Common myeloid progenitor, CD34-positive (primary cell): Measurements from ENCODE around the gene RGS14.

Source experiments
- CTCF ChIA-PET: fragments of 350-600 bp; sonication (Branson Sonifier 250); formaldehyde crosslinking; loops from one replicate; lab custom pipeline; 2021; ENCODE audit warnings: antibody characterized with exemption; lab: Charles Lee
- POLR2A ChIA-PET: fragments of 350-600 bp; sonication (Branson Sonifier 250); formaldehyde crosslinking; loops from one replicate; lab custom pipeline; 2021; ENCODE audit warnings: antibody characterized with exemption; lab: Charles Lee
- DNase-seq, 3 donors: peaks; one replicate each; pipeline versions ENCODE4 v3.0.0 to v3.0.0-alpha.2; 2013
- H3K27ac ChIP-seq, 2 experiments: 1 replicate in 1 of 2; 2 replicates in 1 of 2; pipeline ENCODE4 v1.7.0; 2013; ENCODE audit warnings: inconsistent platforms in 2 of 2, low read length in 2 of 2, mild to moderate bottlenecking in 2 of 2, low read depth in 1 of 2, moderate library complexity in 1 of 2; ENCODE audit not compliant: severe bottlenecking in 2 of 2, insufficient read depth in 1 of 2, poor library complexity in 1 of 2
- H3K27me3 ChIP-seq, 5 experiments: replicated peaks in 2 of 5; 1 replicate in 3 of 5; 2 replicates in 2 of 5; pipeline versions ENCODE4 v1.6.1 to v1.7.0; 2013; ENCODE audit warnings: low read length in 4 of 5, mild to moderate bottlenecking in 2 of 5, moderate library complexity in 2 of 5, inconsistent platforms in 1 of 5; ENCODE audit not compliant: insufficient read depth in 5 of 5, control insufficient read depth in 4 of 5
- H3K36me3 ChIP-seq, 4 experiments: 1 replicate in 2 of 4; 2 replicates in 2 of 4; pipeline versions ENCODE4 v1.6.1 to v1.7.0; 2013; ENCODE audit warnings: low read length in 3 of 4, control low read depth in 1 of 4, mild to moderate bottlenecking in 1 of 4; ENCODE audit not compliant: control insufficient read depth in 4 of 4, insufficient read depth in 4 of 4
- H3K4me1 ChIP-seq, 4 experiments: 1 replicate in 3 of 4; 2 replicates in 1 of 4; pipeline versions ENCODE4 v1.6.1 to v1.7.1; 2013; ENCODE audit warnings: low read length in 3 of 4, mild to moderate bottlenecking in 3 of 4, control low read depth in 1 of 4, inconsistent platforms in 1 of 4, moderate library complexity in 1 of 4; ENCODE audit not compliant: control insufficient read depth in 4 of 4, insufficient read depth in 4 of 4; ENCODE audit errors: control extremely low read depth in 1 of 4
- H3K4me3 ChIP-seq, 7 experiments: 1 replicate in 4 of 7; 2 replicates in 3 of 7; pipeline versions ENCODE4 v1.5.1 to v1.7.0; 2013; ENCODE audit warnings: mild to moderate bottlenecking in 7 of 7, low read length in 6 of 7, moderate library complexity in 6 of 7, inconsistent platforms in 2 of 7, low read depth in 2 of 7, control low read depth in 1 of 7; ENCODE audit not compliant: insufficient read depth in 4 of 7, control insufficient read depth in 1 of 7; ENCODE audit errors: extremely low read depth in 1 of 7
- H3K9me3 ChIP-seq, 5 experiments: 1 replicate in 4 of 5; 2 replicates in 1 of 5; pipeline versions ENCODE4 v1.6.1 to v1.7.1; 2013; ENCODE audit warnings: low read length in 4 of 5, mild to moderate bottlenecking in 2 of 5, inconsistent platforms in 1 of 5, low read depth in 1 of 5, moderate library complexity in 1 of 5; ENCODE audit not compliant: control insufficient read depth in 4 of 5, insufficient read depth in 2 of 5; ENCODE audit errors: control extremely low read depth in 1 of 5
- WGBS: methylation state at CpG from one replicate; pipeline ENCODE4 v1.1.5; 2013; ENCODE audit not compliant: insufficient coverage; 5-methylcytosine and 5-hydroxymethylcytosine counted together

Gene RGS14

DNA sequence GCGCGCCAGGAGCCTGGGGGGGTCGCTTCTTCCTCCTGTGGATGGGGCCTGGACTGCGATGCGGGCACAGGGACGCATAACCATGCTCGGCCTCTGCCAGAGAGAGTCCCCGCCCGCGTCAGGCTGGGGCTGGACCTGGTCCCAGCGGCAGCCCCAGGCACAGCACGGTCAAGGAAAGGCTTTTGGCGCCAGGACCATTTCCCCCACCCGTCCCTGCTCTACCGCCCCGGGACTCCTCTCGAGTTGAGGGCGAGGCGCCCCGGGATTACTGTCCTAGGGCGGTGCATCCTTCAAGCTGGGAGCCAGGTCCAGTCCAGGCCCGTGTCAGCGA lies 46.4 kb upstream of the RGS14 start:
- H3K27me3 ChIP-seq: no peaks in the 10 kb centered on the region
- H3K4me1 ChIP-seq: peaks cover 4 to 69% (median 66%) of the 10 kb centered on the region in 4 experiments
- 0% methylated on average over 20 of the region's 23 CpGs for WGBS
- ChIA-PET CTCF (interaction anchor here (1.1 to 5.6 kb wide), 8 partner anchors 9 to 197 kb away, joined by 3 to 42 read pairs (median 9); no protein-coding TSS in a partner anchor), POLR2A (interaction anchor here (0.8 to 1.0 kb wide), 2 partner anchors 10 to 11 kb away, joined by 3 to 4 read pairs; no protein-coding TSS in a partner anchor)
- H3K4me3 ChIP-seq: peak overlapping the region; percentile 41 to 89 (median 70)
- H3K36me3 ChIP-seq: peaks cover 0 to 28% (median 2%) of the 10 kb centered on the region in 4 experiments
- H3K9me3 ChIP-seq: no peaks in the 10 kb centered on the region
- no peak overlapping the region for H3K27ac ChIP-seq
- DNase-seq: no peak

DNA sequence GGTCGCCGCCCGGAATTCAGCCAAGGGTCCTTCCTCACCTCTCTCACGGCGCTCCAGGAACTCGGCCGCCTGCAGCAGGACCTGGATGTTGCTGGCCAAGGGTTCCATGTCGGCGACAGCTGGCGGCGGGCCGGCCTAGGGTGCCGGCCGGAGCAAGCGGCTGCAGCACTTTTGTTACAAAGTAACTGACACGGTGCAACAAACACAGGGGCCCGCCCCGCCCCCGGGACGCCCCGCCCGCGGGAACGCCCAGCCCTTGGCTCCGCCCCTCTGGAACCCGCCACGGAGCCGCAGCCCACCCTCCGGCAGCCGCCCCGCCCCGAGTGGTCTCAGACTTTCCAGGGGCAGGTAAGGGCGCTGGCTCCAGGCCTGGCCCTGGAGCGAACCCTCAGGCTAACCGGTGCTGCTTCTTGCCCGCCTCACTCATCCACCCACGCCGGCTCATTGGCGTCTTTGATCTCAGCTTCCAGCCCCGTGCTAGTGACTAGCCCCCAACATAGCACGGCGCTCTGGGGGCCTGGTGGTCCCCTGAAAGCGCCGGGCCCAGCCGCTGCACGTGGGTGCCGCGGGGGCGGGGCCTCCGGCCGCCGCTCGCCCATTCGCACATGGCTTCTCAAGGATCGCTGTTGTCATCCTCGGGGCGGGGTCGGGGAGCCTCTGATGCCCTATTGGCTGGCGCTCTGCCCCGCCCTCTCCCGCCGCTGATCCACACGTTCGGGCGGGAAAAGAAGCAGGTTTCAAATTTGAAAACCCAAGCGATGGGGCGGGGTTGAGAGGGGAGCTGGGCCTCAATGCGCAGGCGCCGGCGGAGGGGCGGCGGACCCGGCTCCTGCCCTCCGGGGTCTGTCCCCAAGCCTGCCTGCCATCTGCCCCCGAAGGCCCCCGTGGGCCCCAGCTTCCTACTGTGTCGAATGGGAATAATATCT lies 45.7 kb upstream of the RGS14 start, which contains the start of gene MXD3:
MXD3 (minus strand) TSS at position 176 of the 926 bp plus-strand sequence; CDS start at position 108, 68 bp downstream.
- Histone ChIP-seq H3K27ac (peak within 1 kb of the TSS in 1 of 2 experiments; percentile 58), H3K4me1 (peaks cover 4 to 63% (median 59%) of the 10 kb centered on the region in 4 experiments), H3K9me3 (no peaks in the 10 kb centered on the region), H3K36me3 (peaks cover 0 to 23% (median 0%) of the 10 kb centered on the region in 4 experiments), H3K4me3 (peak within 1 kb of the TSS; percentile 41 to 89 (median 70)), H3K27me3 (no peaks in the 10 kb centered on the region)
- 0% methylated on average over 63 of the region's 78 CpGs for WGBS
- peak; percentile 94 to 97 (median 96) for DNase-seq
- ChIA-PET POLR2A (interaction anchor here (0.6 to 1.2 kb wide), 2 partner anchors 12 to 20 kb away, joined by 3 to 4 read pairs; no protein-coding TSS in a partner anchor), CTCF (interaction anchor here (0.7 to 2.8 kb wide), 14 partner anchors 10 to 190 kb away, joined by 3 to 13 read pairs (median 4); no protein-coding TSS in a partner anchor)

DNA sequence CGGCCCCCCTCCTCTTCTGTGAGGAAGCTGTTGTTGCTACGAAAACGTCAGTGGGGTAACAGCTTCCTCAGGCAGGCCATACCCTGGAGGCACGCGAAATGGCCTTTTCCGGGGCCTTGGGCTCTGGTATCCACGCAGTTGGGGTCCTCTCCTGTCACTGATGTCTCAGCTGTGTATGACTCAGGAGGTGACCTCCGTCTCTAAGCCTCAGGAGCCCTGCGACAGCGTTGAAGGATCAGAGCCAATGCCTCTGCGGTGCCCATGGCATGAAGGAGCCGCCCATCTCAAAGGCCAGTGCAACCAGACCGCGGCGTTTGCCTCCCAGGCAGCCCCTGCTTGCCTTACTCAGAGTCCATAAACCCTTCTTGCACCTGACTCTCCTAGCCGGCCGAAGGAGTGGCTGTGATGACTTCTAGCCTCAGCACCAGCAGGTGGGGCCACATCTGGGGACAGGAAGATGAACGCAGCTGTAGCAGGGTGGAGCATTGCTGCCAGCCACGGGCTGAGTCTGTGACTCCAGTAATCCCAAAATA lies 45.0 kb upstream of the RGS14 start:
- H3K27me3 ChIP-seq: no peaks in the 10 kb centered on the region
- DNase-seq: peak in 1 of 3 donors; percentile 63
- H3K27ac ChIP-seq: peak overlapping the region in 1 of 2 experiments; percentile 52
- H3K4me3 ChIP-seq: peak overlapping the region in 6 of 7 experiments; percentile 11 to 89 (median 69)
- WGBS: 3% methylated on average over 18 of the region's 19 CpGs
- CTCF ChIA-PET: interaction anchor here (0.7 to 2.0 kb wide), 15 partner anchors 11 to 189 kb away, joined by 3 to 6 read pairs (median 4); no protein-coding TSS in a partner anchor
- POLR2A ChIA-PET: interaction anchor here (0.6 to 1.2 kb wide), 2 partner anchors 11 to 19 kb away, joined by 3 to 4 read pairs; no protein-coding TSS in a partner anchor
- H3K4me1 ChIP-seq: peaks cover 4 to 56% (median 52%) of the 10 kb centered on the region in 4 experiments
- no peaks in the 10 kb centered on the region for H3K9me3 ChIP-seq
- H3K36me3 ChIP-seq: peaks cover 0 to 26% (median 0%) of the 10 kb centered on the region in 4 experiments

DNA sequence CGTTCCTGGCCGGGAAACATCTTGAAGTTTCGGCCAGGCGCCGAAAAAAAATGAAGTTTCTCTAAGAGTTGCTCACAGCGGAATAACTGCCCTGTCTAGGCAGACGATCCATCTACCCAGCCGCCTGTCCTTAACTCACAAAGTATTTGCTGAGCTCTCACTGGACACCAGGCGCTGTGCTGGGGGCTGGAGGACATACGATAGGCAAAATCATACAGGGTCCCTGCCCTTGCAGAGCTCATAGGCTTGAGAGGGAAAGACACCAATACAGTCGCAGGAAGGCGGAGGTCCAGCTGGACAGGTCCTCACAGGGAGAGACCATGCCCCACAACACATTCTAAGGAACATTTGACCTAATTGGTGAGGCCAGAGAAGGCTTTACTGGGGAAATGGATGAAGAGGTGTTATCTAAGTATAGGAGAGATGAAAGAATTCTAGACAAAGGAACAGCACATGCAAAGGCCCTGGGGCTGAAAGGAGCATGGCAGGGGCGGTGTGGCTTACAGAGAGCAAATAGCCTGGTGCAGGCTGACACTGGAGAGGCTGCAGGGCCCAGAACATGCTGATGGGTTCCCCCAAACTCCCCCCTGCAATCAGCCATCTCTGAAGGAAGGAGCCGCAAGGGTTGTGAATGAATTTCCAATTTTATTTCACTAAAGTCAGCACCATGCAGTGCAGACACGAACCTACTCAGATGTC lies 44.0 kb upstream of the RGS14 start:
- ChIA-PET CTCF (interaction anchor here (0.7 to 2.0 kb wide), 9 partner anchors 11 to 143 kb away, joined by 3 to 6 read pairs (median 4); partner anchors contain the start of gene SLC34A1), POLR2A (interaction anchor here (1.2 kb wide), 1 partner anchor 18 kb away, joined by 4 read pairs; no protein-coding TSS in a partner anchor)
- Histone ChIP-seq H3K4me1 (peaks cover 4 to 47% (median 44%) of the 10 kb centered on the region in 4 experiments), H3K27ac (no peak overlapping the region), H3K9me3 (no peaks in the 10 kb centered on the region), H3K27me3 (no peaks in the 10 kb centered on the region), H3K4me3 (no peak overlapping the region), H3K36me3 (peaks cover 0 to 19% (median 0%) of the 10 kb centered on the region in 4 experiments)
- DNase-seq: no peak
- WGBS: 98% methylated on average over 13 of the region's 15 CpGs

DNA sequence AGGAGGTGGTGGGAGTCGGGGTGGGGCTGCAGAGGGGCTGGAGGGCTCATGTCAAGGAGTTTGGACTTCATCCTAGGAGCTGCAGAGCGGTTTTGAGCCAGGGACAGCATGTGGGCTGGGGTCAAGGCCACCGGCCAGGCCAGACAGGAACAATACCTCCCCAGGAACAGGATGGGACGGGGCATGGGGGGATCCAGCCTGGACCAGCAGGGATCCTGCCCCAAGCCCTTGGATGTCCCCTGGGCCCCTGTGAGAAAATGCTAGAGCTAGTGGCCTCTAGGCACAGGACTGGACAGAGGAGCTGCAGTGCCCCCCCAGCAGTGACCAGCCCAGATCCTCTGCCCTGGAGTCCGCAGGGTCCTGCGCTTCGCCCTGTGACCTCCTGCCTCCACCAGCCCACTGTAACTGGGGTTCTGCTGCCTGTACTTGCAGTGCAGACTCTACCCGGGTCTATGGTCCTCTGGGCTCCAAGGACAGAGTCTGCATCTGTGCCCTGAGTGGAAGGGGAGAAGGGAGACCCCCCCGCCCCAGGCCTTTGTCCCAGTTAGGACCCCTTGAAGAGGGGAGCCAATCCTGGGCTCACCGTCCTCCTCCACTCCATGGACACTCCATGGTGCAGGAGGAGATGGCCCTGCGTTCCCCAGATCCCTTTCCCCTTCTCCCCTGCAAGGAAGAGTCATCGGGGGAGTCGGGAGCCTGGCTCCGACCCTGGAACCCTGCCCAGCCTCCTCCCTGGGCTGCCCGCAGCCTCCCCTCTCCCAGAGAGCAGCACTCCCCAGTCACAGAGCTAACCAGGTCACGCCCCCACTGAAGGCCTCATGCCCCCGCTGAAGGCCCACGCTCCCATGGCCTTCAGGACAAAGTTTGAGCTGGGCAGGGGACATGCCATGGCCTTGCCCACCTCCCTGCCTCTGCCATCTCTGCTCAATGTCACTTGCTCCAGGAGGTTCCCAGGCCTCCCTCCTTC lies 43.1 kb upstream of the RGS14 start:
- Histone ChIP-seq H3K27ac (no peak overlapping the region), H3K27me3 (no peaks in the 10 kb centered on the region), H3K36me3 (peaks cover 0 to 10% (median 0%) of the 10 kb centered on the region in 4 experiments), H3K4me1 (peaks cover 6 to 38% (median 35%) of the 10 kb centered on the region in 4 experiments), H3K9me3 (peaks cover 0 to 5% (median 2%) of the 10 kb centered on the region in 5 experiments), H3K4me3 (no peak overlapping the region)
- POLR2A ChIA-PET: no interaction called here
- DNase-seq: no peak
- WGBS: 95% methylated on average over 10 of the region's 18 CpGs
- CTCF ChIA-PET: interaction anchor here (1.0 to 8.0 kb wide), 7 partner anchors 11 to 201 kb away, joined by 3 to 162 read pairs (median 6); partner anchors contain the start of gene RGS14
